Stimulated activated CD8-positive, alpha-beta memory T cell treated with anti-CD3 and anti-CD28 coated beads, Interleukin-2, amount 100 ng/mL, for 1 hour (primary cell): ENCODE data around the gene TAS2R10.

Experiments
- DNase-seq, 2 donors: peaks; one replicate each; pipeline ENCODE4 v3.0.0-alpha.2; 2020; ENCODE audit warnings: low read depth in 2 of 2

TAS2R10 gene

DNA sequence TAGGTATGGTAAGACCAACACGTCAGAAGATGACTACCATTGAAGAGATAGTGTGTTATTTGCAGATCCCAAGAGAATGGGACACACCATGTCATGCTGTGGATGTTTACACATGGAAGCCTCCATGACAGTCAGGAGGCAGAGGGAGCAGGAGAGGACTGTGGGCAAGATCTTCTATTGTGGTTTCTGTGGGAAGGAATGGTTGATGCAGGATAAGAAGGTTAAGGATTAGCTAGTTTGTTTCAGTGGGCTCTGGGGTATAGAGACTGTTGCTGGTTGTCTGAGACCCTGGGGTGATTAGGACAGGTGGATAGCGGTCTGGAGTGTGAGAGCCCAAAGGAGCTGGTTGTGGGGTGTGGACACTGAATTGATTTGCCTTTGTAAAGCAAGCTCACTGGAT, 47.1 kb downstream of the TAS2R10 start:
- no peak for DNase-seq
